HEK293T (cell line): ENCODE data around the gene RPL35.

ENCODE experiments used
- ARNT ChIP-seq: fragments of 450-650 bp; IDR thresholded peaks from 2 replicates; pipeline ENCODE4 v1.6.1; 2017; ENCODE audit warnings: mild to moderate bottlenecking
- BHLHE40 ChIP-seq: fragments of 450-650 bp; IDR thresholded peaks from 2 replicates; pipeline ENCODE4 v1.6.1; 2016; ENCODE audit warnings: mild to moderate bottlenecking, moderate library complexity, borderline replicate concordance
- CTBP1 ChIP-seq: fragments of 450-650 bp; IDR thresholded peaks from 2 replicates; pipeline ENCODE4 v1.6.1; 2016; ENCODE audit warnings: borderline replicate concordance
- FOXM1 ChIP-seq: fragments of 450-650 bp; IDR thresholded peaks from 2 replicates; pipeline ENCODE4 v1.6.1; 2017; ENCODE audit warnings: mild to moderate bottlenecking, borderline replicate concordance
- LEF1 ChIP-seq: fragments of 450-650 bp; IDR thresholded peaks from 2 replicates; pipeline ENCODE4 v1.6.1; 2017; ENCODE audit warnings: mild to moderate bottlenecking, borderline replicate concordance
- NFRKB ChIP-seq: fragments of 450-650 bp; IDR thresholded peaks from 2 replicates; pipeline ENCODE4 v1.6.1; 2016; ENCODE audit warnings: mild to moderate bottlenecking, moderate library complexity
- PKNOX1 ChIP-seq: fragments of 450-650 bp; IDR thresholded peaks from 2 replicates; pipeline ENCODE4 v1.6.1; 2016
- SP1 ChIP-seq: fragments of 450-650 bp; IDR thresholded peaks from 2 replicates; pipeline ENCODE4 v1.6.1; 2017
- SUZ12 ChIP-seq: fragments of 450-650 bp; IDR thresholded peaks from 2 replicates; pipeline ENCODE4 v1.6.1; 2016; ENCODE audit warnings: mild to moderate bottlenecking
- TARDBP ChIP-seq: fragments of 450-650 bp; IDR thresholded peaks from 2 replicates; pipeline ENCODE4 v1.6.1; 2016
- ZNF384 ChIP-seq: fragments of 450-650 bp; IDR thresholded peaks from 2 replicates; pipeline ENCODE4 v1.6.1; 2016

- no peak for TF ChIP-seq PKNOX1
- no peak for TF ChIP-seq SUZ12
- TF ChIP-seq NFRKB, result no peak
- TF ChIP-seq BHLHE40, result no peak
- TF ChIP-seq FOXM1, result no peak
- TF ChIP-seq ZNF384, result no peak
- no peak for TF ChIP-seq LEF1
- no peak for TF ChIP-seq ARNT
- no peak for TF ChIP-seq TARDBP
- TF ChIP-seq SP1, result no peak
- TF ChIP-seq CTBP1, result no peak
Observed at GRCh38 chr9:124852121-124852828, 9.5 kb downstream of the RPL35 start.
